HPDE6-E6E7 (cell line): ENCODE results near the gene TECTA.
A peak's percentile ranks its signal among the peaks of the same experiment; 100 is the strongest.
"Not testable (repeated sequence)": the region's sequence is repeated elsewhere in the genome, so short reads cannot be mapped to it uniquely, and the experiment has no call there.

Experiments
- DNase-seq: peaks from one replicate; pipeline ENCODE4 v3.0.0; 2011; ENCODE audit warnings: missing footprints; ENCODE audit errors: extremely low spot score

The TECTA gene

GRCh38 chr11:121090145-121090721, 10.8 kb upstream of the TECTA start:
- no peak for DNase-seq

GRCh38 chr11:121091492-121092152, 9.4 kb upstream of the TECTA start:
- DNase-seq = no peak

GRCh38 chr11:121095561-121095960, 5.5 kb upstream of the TECTA start:
- no peak for DNase-seq

DNA sequence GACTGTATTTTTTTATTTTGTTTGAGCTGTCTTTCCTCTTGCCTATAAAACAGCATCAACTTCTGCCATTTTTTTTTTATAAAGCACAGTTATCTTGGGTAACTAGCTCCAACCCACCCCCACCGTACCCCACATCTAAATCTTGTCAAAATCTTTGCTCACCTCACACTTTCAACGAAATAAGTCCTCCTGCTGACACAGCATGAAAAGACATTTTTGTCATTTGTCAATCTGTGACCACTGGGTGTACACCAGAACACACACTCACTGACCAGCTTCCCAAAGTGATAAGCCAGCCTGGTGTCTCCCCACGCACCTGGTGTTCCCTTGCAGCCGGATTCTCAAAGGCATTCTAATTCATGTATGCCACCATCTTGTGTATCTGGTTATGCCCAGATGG, 1.7 kb upstream of the TECTA start:
- DNase-seq = no peak

DNA sequence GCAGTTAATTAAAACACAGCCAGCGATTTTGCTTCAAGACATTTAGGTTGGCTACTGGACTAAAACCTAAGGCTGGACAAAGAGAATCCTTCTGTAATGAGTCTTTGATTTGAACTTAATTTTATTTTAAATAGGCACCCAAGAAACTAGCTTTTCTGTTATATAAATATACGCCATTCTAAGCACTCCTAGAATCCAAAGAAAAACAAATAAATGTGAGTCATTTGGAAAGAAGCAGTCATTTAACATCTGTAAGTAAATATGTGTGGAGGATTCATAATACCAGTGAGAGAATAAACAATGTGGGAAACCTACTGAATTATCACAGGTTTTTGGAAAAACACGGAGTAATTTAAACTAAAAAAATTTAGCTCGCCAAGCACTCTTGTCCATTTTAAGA, 1.2 kb upstream of the TECTA start:
- DNase-seq = no peak

DNA sequence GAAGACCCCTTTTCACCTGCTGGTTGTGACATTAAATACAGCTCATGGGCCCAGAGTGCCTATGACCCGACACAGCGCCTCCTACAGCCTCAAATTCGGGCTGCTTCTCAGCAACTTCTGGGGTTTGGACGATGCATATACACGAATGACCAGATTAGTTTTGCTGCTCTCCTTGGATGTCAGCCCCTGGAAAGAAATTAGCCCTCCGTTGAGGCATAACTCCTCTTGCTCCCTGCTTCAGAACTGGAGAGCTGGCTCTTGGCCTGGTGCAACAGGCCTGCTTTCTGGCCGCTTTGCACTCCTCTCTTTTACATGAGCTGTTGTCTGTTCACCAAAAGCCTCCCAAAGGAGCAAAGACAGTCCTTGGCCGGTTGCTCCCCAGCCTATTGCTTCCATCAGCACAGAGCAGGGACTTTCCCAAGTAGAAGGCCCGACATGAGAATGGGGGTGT, 3.3 kb downstream of the TECTA start:
- no peak for DNase-seq

DNA sequence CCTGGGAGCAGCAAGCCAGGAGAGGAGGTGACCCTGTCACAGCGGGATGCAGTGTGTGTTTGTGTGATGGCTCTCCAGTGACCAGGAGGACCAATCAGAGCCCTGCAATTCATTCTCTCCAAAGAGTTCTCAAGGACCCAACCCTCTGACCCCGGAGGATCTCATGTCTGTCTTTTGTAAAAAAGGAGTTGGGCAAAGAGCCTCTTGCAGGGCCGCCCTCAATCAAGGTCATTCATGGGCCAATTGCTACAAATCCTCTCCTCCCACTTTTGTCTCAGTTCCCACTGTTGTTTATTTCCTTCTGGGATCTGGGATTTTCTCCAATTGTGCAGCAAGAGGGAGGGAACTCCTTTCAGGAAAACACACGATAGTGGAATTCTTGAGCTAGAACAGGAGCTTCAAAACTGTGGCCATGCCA, 4.0 kb downstream of the TECTA start:
- DNase-seq = no peak

DNA sequence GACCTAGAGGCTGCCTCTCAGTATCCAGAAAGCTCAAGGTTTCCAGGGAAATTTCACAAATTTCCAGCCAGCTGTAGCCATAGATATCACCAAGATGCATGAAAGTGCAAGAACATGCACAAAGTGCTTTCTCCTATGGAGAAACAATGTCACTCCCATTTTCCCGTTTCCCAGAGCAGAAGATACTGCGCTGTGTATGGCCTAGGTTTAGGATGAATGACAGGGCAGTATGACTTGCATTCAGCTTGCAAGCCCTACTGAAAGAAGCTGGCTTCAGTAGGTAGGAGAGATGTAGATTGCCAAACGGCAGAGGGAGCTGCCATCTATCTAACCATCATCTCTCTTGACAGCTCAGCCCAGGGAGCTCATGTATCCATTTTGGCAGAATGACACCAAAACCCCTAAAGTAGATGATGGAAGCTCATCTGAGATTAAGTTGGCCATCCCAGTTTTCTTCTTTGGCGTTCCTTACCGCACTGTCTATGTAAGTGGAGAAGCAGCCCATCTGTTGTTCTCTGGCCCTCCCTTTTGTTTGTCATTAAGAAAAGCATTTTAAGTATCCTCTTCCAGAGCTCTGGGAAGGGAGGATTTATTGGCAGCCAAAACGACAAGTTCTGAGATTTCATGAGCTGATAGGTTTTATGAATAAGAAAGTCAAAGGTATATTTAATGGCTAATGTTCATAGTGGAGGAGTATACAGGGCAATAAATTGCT, 4.6 kb downstream of the TECTA start:
- no peak for DNase-seq

DNA sequence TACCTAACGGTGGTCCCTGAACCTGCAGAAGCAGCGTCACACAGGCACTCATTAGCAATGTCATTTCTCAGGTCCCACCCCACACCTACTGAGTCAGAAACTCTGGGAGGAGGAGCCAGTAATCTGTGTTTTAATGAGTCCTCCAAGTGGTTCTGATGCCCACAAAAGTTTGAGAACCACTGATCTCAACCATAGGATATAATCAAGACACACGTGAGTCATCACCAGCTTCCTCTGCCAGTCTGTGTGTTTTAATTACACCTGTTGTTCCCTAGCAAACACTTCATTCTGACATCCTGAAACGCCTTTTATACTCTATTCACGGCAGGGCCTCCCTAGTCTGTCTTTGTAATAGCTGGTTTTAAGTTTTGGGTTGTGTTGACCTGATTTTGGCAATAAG, 5.8 kb downstream of the TECTA start:
- no peak for DNase-seq

- DNase-seq = no peak
These were observed 7.4 kb downstream of the TECTA start for GRCh38 chr11:121108413-121108812.

- no peak for DNase-seq
These were observed 8.4 kb downstream of the TECTA start for GRCh38 chr11:121109471-121109870.

DNA sequence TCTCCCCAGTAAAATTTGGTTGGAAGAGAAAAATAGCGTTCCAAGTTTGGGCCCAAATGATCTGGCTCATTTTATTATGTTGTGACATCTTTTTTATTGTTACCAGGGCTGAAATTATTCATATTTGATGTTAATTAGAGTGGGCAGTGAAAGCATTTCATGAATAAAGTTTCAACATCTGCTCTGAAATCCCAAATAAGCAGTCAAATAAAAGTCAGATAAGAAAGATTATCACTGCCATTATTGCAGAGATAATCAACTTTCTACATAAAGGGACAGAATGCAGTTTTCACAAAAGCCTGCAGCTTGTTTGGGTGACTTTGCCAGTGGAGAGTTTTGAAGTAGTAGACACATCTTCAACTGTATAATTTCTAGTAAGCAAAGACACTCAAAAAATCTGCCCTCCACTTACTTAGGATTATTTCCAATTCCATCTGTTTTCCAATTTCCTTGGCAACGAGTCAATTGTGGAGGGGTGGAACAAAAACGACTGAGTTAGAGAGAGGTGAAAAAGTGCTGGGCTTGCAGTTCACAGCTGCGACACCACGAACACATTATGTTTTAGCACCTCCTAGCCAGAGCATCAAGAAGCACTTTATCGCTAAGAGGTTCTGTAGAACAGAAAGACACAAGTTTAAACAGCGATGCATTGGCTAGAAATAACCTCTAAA, 9.0 kb downstream of the TECTA start:
- DNase-seq = no peak

- DNase-seq = no peak
These were observed 10.1 kb downstream of the TECTA start for GRCh38 chr11:121110871-121111724.

- DNase-seq = peak; percentile 54
These were observed 11.7 kb downstream of the TECTA start for GRCh38 chr11:121112498-121113455.

DNA sequence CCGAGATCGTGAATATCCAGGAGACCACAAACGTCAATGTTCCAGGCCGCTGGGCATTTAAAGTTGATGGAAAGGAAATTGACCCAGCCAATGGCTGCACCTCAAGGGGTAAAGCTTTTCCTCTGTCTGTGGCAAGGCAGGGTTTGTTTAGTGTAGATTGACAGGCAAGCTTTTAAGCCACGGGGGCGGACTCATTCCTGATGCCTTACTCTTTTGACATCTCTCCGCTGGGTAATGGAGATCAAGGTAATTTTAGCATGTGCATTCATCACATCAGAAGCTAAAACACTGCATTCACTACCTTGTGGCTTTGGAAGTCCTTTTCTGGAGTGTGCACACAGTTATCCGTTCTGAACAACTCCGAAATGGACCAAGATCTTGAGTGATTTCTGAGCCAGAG, 12.6 kb downstream of the TECTA start:
- DNase-seq = no peak

- DNase-seq = not testable (repeated sequence)
These were observed 14.0 kb downstream of the TECTA start for GRCh38 chr11:121115024-121115423.

GRCh38 chr11:121117788-121118187, 16.7 kb downstream of the TECTA start:
- DNase-seq = no peak

DNA sequence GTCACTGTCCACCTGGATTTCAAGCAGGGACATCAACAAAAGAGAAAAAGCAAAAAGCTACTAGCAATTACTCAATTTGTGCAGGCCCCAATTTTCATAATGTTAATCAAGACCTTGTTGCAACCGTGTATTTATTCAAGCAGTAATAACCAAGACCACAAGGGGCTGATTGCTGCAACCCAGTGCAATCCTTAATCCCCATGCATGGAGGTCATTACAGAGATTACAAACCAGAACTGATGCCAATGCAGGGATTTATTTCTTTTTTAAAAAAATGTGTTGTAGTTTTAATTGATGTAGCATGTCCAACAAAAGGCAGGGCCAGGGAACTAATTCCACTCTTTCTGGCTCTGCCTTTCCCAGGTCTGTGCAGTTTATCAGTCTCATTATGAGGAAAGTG, 18.4 kb downstream of the TECTA start:
- no peak for DNase-seq

DNA sequence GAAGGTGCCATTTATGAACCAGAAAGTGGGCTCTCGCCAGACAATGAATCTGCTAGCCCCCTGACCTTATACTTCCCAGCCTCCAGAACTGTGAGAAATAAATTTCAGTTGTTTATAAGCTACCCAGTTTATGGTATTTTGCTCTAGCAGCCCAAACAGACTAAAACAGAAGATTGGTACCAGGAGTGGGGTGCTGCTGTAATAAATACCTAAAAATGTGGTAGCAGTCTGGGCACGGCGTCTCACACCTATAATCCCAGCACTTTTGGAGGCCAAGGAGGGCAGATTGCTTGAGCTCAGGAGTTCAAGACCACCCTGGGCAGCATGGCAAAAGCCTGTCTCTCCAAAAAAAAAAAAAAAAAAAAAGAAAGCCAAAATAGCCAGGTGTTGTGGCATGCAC, 21.3 kb downstream of the TECTA start:
- no peak for DNase-seq

DNA sequence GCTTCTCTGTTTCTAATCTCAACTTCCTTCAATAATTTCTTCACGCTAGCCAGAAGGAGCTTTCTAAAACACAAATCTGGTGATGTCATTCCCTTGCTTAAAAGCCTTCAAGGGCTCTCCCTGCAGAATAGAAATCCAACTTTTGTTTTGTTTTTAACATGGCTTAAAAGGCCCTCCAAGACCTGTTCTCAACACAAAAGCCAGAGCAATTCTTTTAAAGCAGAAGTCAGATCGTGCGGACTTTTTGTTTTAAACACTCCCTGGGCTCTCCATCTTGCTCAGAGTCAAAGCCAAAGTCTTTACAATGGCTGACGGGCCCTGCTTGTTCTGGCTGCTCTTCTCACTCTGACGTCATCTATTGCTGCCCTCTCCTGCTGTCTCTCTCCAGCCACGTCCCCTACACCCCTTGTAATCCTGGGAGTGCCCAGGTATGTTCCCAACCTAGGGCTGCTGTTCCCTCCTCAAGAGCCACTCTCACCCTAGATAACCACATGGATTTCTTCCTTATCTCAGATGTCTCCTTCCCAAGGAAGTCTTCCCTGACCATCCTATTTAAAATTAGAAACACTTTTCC, 22.5 kb downstream of the TECTA start:
- DNase-seq = no peak
